Activated naive CD8-positive, alpha-beta T cell treated with anti-CD3 and anti-CD28 coated beads, Interleukin-2, amount 10 ng/mL, durations not matched to agents 7 days and 5 days (primary cell): ENCODE measurements around the gene ATP2B1. TPM values are rescaled to one million over a fixed set of nuclear protein-coding genes. Genes with fewer than 3 reads are reported as not detected.

ENCODE experiments used
- ATAC-seq: fragments of 150-1000 bp; cut with Tn5 transposase; one replicate; pipeline ENCODE4 v1.10.0; 2021; ENCODE audit warnings: low read depth, moderate library complexity
- POLR2A ChIA-PET: fragments of 350-600 bp; sonication (Branson Sonifier 250); formaldehyde crosslinking; loops from one replicate; lab custom pipeline; 2021; ENCODE audit warnings: antibody characterized with exemption; lab: Charles Lee
- DNase-seq: peaks from one replicate; pipeline ENCODE4 v3.0.0; 2021
- H3K27ac Mint-ChIP-seq: one replicate; pipeline ENCODE4 v1.8.0; 2022; ENCODE audit warnings: mild to moderate bottlenecking, mixed read lengths
- H3K27me3 Mint-ChIP-seq: one replicate; pipeline ENCODE4 v1.8.0; 2022; ENCODE audit warnings: mild to moderate bottlenecking, moderate library complexity, mixed read lengths
- H3K36me3 Mint-ChIP-seq: one replicate; pipeline ENCODE4 v1.8.0; 2021; ENCODE audit warnings: mild to moderate bottlenecking, mixed read lengths
- H3K4me1 Mint-ChIP-seq: one replicate; pipeline ENCODE4 v1.8.0; 2021; ENCODE audit warnings: mixed read lengths
- H3K4me3 Mint-ChIP-seq: one replicate; pipeline ENCODE4 v1.8.0; 2022; ENCODE audit warnings: mild to moderate bottlenecking, moderate library complexity, mixed read lengths
- H3K9me3 Mint-ChIP-seq: one replicate; pipeline ENCODE4 v1.8.0; 2021; ENCODE audit warnings: mixed read lengths
- total RNA-seq, 2 experiments: library from RNA; stranded (reverse); gene quantifications; one replicate each; pipeline ENCODE4 v1.2.3, GENCODE V29; 2021

ATP2B1 gene
- total RNA-seq, 2 experiments from 2014 or later = 36.7 to 38.9 TPM

DNA sequence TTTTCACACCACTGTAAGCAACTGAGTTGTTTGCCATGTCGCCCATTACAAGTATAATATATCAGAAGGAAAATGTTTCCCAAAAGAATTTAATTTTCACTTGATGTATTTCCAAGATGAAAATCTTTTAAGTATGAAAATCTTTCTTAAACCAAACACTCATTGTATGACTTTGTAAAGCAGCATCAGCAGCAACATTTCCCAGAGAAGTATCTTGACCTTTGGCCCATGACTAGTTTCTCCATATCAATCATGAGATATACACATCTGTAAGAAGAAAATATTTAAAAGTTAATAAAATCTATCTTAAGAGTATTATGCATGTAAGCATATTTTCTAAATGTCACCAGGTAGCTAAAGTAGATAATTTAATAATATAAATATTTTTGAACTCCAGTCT lies 52.8 kb downstream of the ATP2B1 start:
- no peak overlapping the region for H3K4me3 Mint-ChIP-seq
- POLR2A ChIA-PET = no interaction called here
- DNase-seq (no peak), ATAC-seq (no peak)
- H3K4me1 Mint-ChIP-seq = no peaks in the 10 kb centered on the region
- no peak overlapping the region for H3K27ac Mint-ChIP-seq
- H3K9me3 Mint-ChIP-seq = peaks cover 3% of the 10 kb centered on the region
- peaks cover 32% of the 10 kb centered on the region for H3K36me3 Mint-ChIP-seq
- no peaks in the 10 kb centered on the region for H3K27me3 Mint-ChIP-seq

DNA sequence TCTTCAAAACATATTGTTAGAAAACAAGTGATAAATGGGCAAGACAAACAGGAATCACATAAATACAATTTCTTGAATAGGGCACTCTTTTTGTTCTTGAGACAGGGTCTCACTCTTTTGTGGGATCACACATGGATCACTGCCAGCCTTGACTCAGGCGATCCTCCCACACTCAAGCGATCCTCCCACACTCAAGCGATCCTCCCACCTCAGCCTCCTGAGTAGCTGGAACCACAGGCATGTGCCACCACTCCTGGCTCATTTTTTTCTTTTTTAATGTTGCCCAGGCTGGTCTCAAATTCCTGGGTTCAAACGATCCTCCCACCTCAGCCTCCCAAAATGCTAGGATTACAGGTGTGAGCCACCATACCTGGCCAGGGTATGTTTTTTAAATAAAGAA lies 57.4 kb downstream of the ATP2B1 start:
- Mint-ChIP-seq H3K27ac (no peak overlapping the region), H3K4me3 (no peak overlapping the region), H3K27me3 (no peaks in the 10 kb centered on the region), H3K36me3 (peaks cover 49% of the 10 kb centered on the region), H3K9me3 (peaks cover 5% of the 10 kb centered on the region), H3K4me1 (peaks cover 2% of the 10 kb centered on the region)
- no peak for ATAC-seq
- no peak for DNase-seq
- POLR2A ChIA-PET = no interaction called here

DNA sequence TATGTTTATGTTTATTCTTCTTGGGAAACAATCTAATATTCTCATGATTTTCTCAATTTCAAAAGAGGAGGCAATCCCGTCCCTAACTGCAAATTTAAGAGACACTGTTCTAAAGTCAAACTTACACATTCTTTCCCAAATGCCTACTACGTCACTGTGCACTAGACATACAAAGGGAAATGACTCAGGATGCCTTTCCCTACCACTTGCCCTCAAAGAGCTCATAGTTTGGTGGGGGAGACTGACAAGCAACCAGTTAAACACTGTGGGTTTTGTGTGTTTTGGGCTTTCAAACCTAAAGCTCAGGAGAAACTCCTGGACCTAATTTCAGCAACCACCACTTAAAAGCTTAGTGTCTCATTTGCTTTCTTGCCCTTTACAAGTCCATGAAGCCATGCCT lies 58.4 kb downstream of the ATP2B1 start:
- Mint-ChIP-seq H3K4me1 (peaks cover 4% of the 10 kb centered on the region), H3K4me3 (no peak overlapping the region), H3K27me3 (no peaks in the 10 kb centered on the region), H3K36me3 (peaks cover 49% of the 10 kb centered on the region), H3K27ac (no peak overlapping the region), H3K9me3 (peaks cover 5% of the 10 kb centered on the region)
- DNase-seq (no peak), ATAC-seq (no peak)
- POLR2A ChIA-PET = no interaction called here

DNA sequence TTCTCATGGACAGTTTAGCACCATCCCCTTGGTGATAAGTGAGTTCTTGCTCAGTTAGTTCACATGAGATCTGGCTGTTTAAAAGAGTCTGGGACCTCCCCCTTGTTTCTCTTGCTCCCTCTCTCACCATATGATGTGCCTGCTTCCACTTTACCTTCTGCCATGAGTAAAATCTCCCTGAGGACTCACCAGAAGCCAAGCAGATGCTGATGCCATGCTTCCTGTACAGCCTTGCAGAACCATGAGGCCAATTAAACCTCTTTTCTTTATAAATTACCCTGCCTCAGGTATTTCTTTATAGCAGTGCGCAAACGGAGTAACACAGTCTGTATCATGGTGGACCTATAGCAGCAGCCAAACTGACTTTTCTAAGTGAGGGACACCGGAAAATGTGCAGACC lies 58.8 kb downstream of the ATP2B1 start:
- Mint-ChIP-seq H3K27me3 (no peaks in the 10 kb centered on the region), H3K4me1 (peaks cover 4% of the 10 kb centered on the region), H3K36me3 (peaks cover 45% of the 10 kb centered on the region), H3K4me3 (no peak overlapping the region), H3K27ac (no peak overlapping the region), H3K9me3 (peaks cover 5% of the 10 kb centered on the region)
- DNase-seq = no peak
- POLR2A ChIA-PET = no interaction called here
- ATAC-seq = no peak

DNA sequence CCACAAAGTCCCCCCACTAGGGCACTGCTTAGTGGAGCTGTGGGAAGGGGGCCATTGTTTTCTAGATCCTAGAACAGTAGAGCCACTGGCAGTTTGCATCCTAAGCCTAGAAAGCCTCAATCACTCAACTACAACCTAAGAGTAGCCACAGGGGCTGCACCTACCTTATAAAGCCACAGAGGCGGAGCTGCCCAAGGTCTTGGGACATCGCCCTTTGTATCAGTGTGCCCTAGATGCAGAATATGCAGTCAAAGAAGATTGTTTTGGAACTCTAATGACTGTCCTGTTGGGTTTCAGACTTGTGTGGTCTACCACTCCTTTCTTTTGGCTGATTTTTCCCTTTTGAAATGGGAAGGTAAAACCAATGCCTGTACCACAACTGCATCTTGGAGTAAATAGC lies 59.5 kb downstream of the ATP2B1 start:
- Mint-ChIP-seq H3K4me3 (no peak overlapping the region), H3K4me1 (peaks cover 4% of the 10 kb centered on the region), H3K9me3 (peaks cover 5% of the 10 kb centered on the region), H3K27me3 (no peaks in the 10 kb centered on the region), H3K36me3 (peaks cover 43% of the 10 kb centered on the region), H3K27ac (no peak overlapping the region)
- POLR2A ChIA-PET = no interaction called here
- ATAC-seq = no peak
- no peak for DNase-seq

DNA sequence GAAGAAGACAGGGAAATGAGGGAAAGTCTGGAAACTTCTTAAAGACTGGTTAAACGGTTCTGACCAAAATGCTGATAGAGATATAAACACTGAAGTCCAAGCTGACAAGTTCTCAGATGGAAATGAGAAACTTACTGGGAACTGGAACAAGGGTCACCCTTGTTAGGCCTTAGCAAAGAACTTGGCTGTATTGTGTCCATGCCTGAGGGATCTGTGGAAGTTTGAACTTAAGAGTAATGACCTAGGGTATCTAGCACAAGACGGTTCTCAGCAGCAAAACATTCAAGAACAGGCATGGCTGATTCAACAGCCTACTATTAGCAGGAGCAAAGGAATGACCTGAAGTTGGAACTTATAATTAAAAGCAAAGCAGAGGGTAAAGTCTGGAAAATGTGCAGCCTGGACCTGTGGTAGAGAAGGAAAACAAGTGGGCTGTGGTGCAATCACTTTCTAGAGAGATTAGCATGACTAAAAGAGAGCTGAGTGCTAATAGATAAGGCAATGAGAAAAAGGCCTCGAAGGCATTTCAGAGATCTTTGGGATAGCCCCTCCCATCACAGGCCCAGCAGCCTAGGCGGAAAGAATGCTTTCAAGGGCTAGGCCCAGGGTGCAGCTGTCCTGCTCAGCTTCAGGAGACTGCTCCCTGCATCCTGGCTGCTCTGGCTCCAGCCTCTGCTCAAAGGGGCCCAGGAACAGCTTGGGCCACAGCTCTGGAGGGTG lies 60.3 kb downstream of the ATP2B1 start:
- Mint-ChIP-seq H3K27me3 (no peaks in the 10 kb centered on the region), H3K4me1 (peaks cover 4% of the 10 kb centered on the region), H3K4me3 (no peak overlapping the region), H3K36me3 (peaks cover 40% of the 10 kb centered on the region), H3K9me3 (peaks cover 5% of the 10 kb centered on the region), H3K27ac (no peak overlapping the region)
- ATAC-seq (no peak), DNase-seq (no peak)
- POLR2A ChIA-PET = no interaction called here

DNA sequence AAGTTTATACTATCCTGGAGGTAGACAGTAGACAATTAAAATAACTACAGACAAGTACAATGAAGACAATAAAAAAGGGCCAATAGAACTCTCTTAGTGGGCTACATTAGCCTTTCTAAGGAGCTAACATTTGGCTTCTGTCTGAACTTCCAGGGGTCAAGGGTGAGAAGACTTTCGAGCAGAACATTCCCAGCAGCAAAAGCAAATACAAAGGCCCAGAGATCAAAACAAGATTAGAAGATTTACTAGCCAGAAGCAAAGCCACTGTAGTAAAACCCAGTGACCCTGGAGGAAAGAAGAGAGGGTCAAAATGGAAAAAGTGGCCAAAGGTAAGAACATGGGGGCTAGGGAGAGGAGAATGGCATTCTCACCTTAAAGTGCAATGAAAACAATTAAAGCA lies 63.2 kb downstream of the ATP2B1 start:
- ATAC-seq (no peak), DNase-seq (no peak)
- Mint-ChIP-seq H3K9me3 (peaks cover 4% of the 10 kb centered on the region), H3K27me3 (no peaks in the 10 kb centered on the region), H3K4me3 (no peak overlapping the region), H3K4me1 (peaks cover 4% of the 10 kb centered on the region), H3K36me3 (peaks cover 31% of the 10 kb centered on the region), H3K27ac (no peak overlapping the region)
- POLR2A ChIA-PET = no interaction called here

DNA sequence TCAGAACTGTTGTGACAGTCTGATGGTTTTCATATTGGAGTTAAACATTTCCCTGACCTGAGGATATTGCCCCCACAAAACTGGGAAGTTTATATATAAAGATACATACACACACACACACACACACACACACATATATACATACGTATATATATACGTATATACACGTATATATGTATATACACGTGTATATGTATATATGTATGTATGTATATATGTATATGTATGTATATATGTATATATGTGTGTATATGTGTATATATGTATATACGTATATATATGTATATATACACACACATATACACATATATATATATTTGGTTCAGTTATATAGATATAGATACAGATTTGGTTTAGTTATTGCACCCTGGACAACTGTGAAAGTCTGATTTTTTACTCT lies 65.7 kb downstream of the ATP2B1 start:
- H3K9me3 Mint-ChIP-seq = peaks cover 2% of the 10 kb centered on the region
- H3K27ac Mint-ChIP-seq = no peak overlapping the region
- peaks cover 27% of the 10 kb centered on the region for H3K36me3 Mint-ChIP-seq
- DNase-seq (no peak), ATAC-seq (no peak)
- POLR2A ChIA-PET = no interaction called here
- H3K4me1 Mint-ChIP-seq = peaks cover 2% of the 10 kb centered on the region
- no peaks in the 10 kb centered on the region for H3K27me3 Mint-ChIP-seq
- H3K4me3 Mint-ChIP-seq = no peak overlapping the region

DNA sequence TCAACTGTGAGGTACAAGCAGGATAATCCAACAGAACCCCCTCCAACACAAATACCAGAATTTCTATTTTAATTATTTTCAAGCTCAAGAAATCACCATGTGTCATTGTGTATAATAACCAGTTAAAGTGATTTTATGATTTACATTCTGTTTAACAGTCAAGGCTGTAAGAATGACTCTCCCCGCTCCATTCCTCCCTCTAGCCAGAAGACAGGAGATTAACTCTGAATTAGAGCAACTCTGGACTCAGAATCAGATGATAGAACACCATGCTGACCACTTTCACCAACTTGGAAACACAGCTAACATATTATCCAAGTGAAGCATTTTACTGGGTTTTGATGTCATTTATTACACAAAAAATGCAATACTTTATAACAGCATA lies 71.9 kb downstream of the ATP2B1 start:
- ATAC-seq (no peak), DNase-seq (no peak)
- Mint-ChIP-seq H3K27ac (no peak overlapping the region), H3K36me3 (peaks cover 39% of the 10 kb centered on the region), H3K9me3 (peaks cover 2% of the 10 kb centered on the region), H3K4me3 (no peak overlapping the region), H3K27me3 (no peaks in the 10 kb centered on the region), H3K4me1 (no peaks in the 10 kb centered on the region)
- POLR2A ChIA-PET = no interaction called here

DNA sequence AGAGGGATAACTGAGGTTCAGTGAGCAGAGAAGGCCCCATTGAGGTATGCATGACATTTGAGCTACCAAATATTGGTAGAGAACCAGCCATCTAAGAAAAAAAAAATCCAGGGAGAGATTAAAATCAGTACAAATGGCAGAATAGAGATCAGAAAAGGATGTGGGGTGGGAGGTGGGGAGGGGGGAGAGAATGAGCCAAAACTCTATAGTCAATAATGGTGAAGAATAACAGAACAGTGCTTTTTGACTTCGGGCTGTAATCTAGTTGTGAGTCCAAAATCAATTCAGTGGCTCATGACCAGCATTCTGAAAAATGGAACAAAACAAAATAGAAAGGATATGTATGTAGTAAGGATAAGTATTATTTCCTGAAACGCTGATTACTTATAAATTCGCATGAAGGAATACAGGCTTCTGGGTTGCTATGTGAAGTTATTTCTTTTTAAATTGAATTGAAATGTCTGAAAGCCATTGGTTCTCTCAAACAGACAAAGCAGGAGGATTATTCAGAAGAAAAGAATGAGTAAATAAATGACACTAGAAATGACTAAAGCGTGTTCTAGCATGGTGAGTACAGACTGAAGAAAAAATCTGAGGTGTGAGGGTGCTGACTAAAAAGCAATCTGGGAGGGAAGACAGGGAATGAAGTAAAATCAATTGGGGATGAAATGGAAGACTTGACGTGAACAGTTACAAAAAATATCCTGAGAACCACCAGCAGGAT lies 72.4 kb downstream of the ATP2B1 start:
- POLR2A ChIA-PET = no interaction called here
- H3K4me1 Mint-ChIP-seq = no peaks in the 10 kb centered on the region
- H3K27ac Mint-ChIP-seq = no peak overlapping the region
- no peak overlapping the region for H3K4me3 Mint-ChIP-seq
- no peak for ATAC-seq
- no peaks in the 10 kb centered on the region for H3K27me3 Mint-ChIP-seq
- peaks cover 41% of the 10 kb centered on the region for H3K36me3 Mint-ChIP-seq
- no peaks in the 10 kb centered on the region for H3K9me3 Mint-ChIP-seq
- no peak for DNase-seq

DNA sequence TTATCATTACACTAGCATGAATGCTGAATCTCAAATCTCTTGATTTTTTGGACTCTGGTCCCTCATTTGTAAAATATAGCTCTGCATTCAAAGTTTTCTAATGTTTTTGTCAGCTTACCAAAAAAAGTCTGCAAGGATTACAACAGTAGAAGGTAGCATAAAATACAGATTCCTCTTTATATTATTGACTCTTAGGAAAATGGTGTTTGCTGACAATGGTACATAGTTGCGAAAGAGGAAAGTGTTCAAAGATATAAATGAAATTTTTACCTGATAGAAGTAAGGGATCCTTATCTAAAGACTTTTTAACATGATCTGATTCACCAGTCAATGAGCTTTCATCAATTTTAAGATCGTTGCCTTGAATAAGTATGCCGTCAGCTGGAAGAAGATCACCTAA lies 74.1 kb downstream of the ATP2B1 start:
- POLR2A ChIA-PET = interaction anchor here (0.5 kb wide), 1 partner anchor 36 kb away, joined by 6 read pairs; no protein-coding TSS in a partner anchor
- no peak for DNase-seq
- Mint-ChIP-seq H3K27ac (no peak overlapping the region), H3K9me3 (no peaks in the 10 kb centered on the region), H3K4me1 (no peaks in the 10 kb centered on the region), H3K4me3 (no peak overlapping the region), H3K27me3 (no peaks in the 10 kb centered on the region), H3K36me3 (peaks cover 37% of the 10 kb centered on the region)
- no peak for ATAC-seq

DNA sequence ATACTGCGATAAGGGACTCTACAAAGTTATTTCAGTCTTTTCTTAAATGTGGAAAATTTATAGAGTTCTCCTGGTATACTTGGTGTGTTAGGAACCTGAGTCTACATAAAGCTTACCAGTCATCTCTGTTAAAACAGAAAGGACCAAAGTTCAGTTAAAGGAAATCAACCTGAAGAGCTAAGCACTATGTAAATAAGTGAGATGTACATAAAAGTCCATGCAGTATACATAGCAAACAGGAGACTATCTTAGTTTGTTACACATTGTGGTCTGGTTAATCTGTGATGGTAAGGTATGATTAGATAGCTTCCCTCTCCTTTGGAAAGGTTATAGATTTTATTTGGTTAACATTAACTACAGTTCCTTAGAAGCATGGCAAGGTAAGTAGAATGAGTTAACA lies 75.9 kb downstream of the ATP2B1 start:
- POLR2A ChIA-PET = no interaction called here
- H3K4me3 Mint-ChIP-seq = no peak overlapping the region
- ATAC-seq = no peak
- no peak overlapping the region for H3K27ac Mint-ChIP-seq
- H3K27me3 Mint-ChIP-seq = no peaks in the 10 kb centered on the region
- H3K4me1 Mint-ChIP-seq = no peaks in the 10 kb centered on the region
- H3K36me3 Mint-ChIP-seq = peaks cover 41% of the 10 kb centered on the region
- no peak for DNase-seq
- H3K9me3 Mint-ChIP-seq = no peaks in the 10 kb centered on the region

DNA sequence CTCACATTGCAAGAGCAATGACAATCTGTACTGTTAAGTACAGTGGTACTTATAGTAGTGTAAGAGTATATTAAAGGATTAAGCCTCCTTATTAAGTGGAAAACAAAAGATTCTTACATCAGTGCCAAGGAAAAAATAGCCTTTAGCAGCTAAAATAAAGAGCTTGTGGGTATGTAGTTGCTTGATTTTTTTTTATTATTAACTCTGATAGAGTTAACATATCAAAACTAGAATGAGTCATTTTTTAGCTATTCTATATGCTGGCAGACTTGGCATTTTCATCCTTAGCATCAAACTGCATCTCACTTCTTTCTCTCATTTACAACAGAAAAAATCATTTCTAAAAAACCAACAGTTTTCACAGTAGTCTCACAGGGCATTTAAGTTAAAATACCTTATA lies 86.5 kb downstream of the ATP2B1 start:
- peaks cover 21% of the 10 kb centered on the region for H3K36me3 Mint-ChIP-seq
- no peaks in the 10 kb centered on the region for H3K27me3 Mint-ChIP-seq
- H3K4me3 Mint-ChIP-seq = no peak overlapping the region
- H3K27ac Mint-ChIP-seq = no peak overlapping the region
- no peaks in the 10 kb centered on the region for H3K4me1 Mint-ChIP-seq
- no peaks in the 10 kb centered on the region for H3K9me3 Mint-ChIP-seq
- POLR2A ChIA-PET = no interaction called here
- DNase-seq = no peak
- no peak for ATAC-seq

DNA sequence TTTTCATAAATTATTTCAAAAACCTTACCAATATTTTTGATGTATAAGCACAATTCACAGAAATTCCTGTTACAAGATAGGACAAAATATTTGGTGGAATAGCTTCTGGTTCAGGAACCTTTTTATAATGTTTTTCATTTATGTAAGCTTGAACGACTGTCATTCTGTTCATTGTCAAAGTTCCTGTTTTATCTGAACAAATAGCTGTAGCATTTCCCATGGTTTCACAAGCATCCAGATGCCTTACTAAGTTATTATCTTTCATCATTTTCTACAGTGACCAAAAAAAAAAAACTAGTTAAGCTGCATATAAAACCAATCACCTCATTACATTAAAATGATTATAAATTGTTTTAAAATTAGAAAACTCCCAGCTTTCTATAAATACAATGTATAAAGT lies 87.1 kb downstream of the ATP2B1 start:
- DNase-seq (no peak), ATAC-seq (no peak)
- no peak overlapping the region for H3K27ac Mint-ChIP-seq
- H3K27me3 Mint-ChIP-seq = no peaks in the 10 kb centered on the region
- no peak overlapping the region for H3K4me3 Mint-ChIP-seq
- no peaks in the 10 kb centered on the region for H3K9me3 Mint-ChIP-seq
- peaks cover 24% of the 10 kb centered on the region for H3K36me3 Mint-ChIP-seq
- POLR2A ChIA-PET = no interaction called here
- H3K4me1 Mint-ChIP-seq = no peaks in the 10 kb centered on the region
